Liver (tissue), 3 donors: ENCODE data around the gene USP6NL.

Source experiments
- FOXA2 ChIP-seq: IDR thresholded peaks from 2 replicates; pipeline ENCODE4 v1.6.1; 2016; ENCODE audit warnings: antibody characterized with exemption
- GABPA ChIP-seq, 2 donors: IDR thresholded peaks in 1 of 2; conservative IDR thresholded peaks in 1 of 2; 2 replicates each; pipeline ENCODE4 v1.6.1; 2016; ENCODE audit warnings: antibody characterized with exemption in 2 of 2, mild to moderate bottlenecking in 1 of 2, moderate library complexity in 1 of 2
- HNF4A ChIP-seq, 2 donors: conservative IDR thresholded peaks; 2 replicates each; pipeline ENCODE4 v1.6.1; 2016; ENCODE audit warnings: antibody characterized with exemption in 2 of 2, mild to moderate bottlenecking in 2 of 2
- JUND ChIP-seq, 2 donors: IDR thresholded peaks; 2 replicates each; pipeline ENCODE4 v1.6.1; 2016; ENCODE audit warnings: antibody characterized with exemption in 2 of 2
- NR2F2 ChIP-seq: IDR thresholded peaks from 2 replicates; pipeline ENCODE4 v1.6.1; 2016; ENCODE audit warnings: antibody characterized with exemption
- TAF1 ChIP-seq: conservative IDR thresholded peaks from 2 replicates; pipeline ENCODE4 v1.6.1; 2016; ENCODE audit warnings: antibody characterized with exemption, mild to moderate bottlenecking
- YY1 ChIP-seq: IDR thresholded peaks from 2 replicates; pipeline ENCODE4 v1.6.1; 2016; ENCODE audit warnings: antibody characterized with exemption, mild to moderate bottlenecking
- TF ChIP-seq, protein P1 (sequence below): fragments of 150-350 bp; IDR thresholded peaks from 2 replicates; pipeline ENCODE4 v1.5.1; 2017; ENCODE audit warnings: improper control_type of control experiment, low read depth, low read length; ENCODE audit not compliant: missing input control
- TF ChIP-seq, protein P2 (sequence below): IDR thresholded peaks from 2 replicates; pipeline ENCODE4 v1.6.1; 2016; ENCODE audit warnings: antibody characterized with exemption
- donor health status: healthy.
- donor health status: healthy.

DNA sequence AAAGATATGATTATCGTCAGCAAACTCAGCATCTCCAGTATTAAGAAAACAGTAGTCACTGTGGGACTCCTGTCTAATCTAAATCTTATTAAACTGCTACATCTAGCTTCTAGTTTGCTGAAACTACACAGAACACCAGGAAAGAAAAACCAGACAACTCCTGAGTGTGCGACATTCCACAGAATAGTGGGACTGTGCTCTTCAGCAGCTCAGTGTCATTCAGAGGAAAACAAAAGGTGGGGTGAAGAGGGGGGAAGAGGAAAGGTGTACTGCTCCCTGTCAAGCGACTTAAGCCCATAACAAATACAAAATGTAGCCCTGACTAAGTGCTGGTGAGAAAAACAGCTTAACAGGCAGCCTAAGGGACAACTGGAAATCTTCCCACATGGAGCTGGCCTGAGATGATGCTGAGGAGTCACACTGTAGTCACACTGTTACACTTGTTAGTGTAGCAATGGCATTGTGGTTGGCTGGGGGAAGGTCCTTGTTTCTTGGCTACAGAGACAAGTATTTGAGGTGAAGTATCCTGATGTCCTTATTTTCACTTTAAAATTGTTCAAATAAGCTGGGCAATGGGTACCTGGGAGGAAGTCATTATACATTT lies 135.5 kb downstream of the USP6NL start:
- TF ChIP-seq, protein P1, sequence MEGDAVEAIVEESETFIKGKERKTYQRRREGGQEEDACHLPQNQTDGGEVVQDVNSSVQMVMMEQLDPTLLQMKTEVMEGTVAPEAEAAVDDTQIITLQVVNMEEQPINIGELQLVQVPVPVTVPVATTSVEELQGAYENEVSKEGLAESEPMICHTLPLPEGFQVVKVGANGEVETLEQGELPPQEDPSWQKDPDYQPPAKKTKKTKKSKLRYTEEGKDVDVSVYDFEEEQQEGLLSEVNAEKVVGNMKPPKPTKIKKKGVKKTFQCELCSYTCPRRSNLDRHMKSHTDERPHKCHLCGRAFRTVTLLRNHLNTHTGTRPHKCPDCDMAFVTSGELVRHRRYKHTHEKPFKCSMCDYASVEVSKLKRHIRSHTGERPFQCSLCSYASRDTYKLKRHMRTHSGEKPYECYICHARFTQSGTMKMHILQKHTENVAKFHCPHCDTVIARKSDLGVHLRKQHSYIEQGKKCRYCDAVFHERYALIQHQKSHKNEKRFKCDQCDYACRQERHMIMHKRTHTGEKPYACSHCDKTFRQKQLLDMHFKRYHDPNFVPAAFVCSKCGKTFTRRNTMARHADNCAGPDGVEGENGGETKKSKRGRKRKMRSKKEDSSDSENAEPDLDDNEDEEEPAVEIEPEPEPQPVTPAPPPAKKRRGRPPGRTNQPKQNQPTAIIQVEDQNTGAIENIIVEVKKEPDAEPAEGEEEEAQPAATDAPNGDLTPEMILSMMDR = no peak
- TF ChIP-seq YY1 (no peak), GABPA (IDR thresholded peaks at IDR 0.05 in 1 of 2, conservative IDR thresholded peaks at IDR 0.05 in 1 of 2) (no peak), TAF1 (no peak), FOXA2 (no peak), JUND (IDR thresholded peaks at IDR 0.05) (no peak), NR2F2 (no peak), HNF4A (conservative IDR thresholded peaks at IDR 0.05) (no peak)
- TF ChIP-seq, protein P2, sequence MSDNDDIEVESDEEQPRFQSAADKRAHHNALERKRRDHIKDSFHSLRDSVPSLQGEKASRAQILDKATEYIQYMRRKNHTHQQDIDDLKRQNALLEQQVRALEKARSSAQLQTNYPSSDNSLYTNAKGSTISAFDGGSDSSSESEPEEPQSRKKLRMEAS = no peak
